Retinal pigment epithelial cell (primary cell): Measurements from ENCODE around the gene SNRNP27.

Experiments
- DNase-seq: peaks from one replicate; pipeline ENCODE4 v3.0.0-alpha.2; 2010; ENCODE audit warnings: low read depth
- H3K4me3 ChIP-seq: 2 replicates; pipeline ENCODE4 v1.5.1; 2011; ENCODE audit warnings: mild to moderate bottlenecking, low read length, control low read depth, moderate library complexity
- TF ChIP-seq, protein P1 (sequence below): conservative IDR thresholded peaks from 2 replicates; pipeline ENCODE4 v1.5.1; 2011; ENCODE audit warnings: low read depth, low read length, control low read depth, inconsistent platforms

SNRNP27 gene

DNA sequence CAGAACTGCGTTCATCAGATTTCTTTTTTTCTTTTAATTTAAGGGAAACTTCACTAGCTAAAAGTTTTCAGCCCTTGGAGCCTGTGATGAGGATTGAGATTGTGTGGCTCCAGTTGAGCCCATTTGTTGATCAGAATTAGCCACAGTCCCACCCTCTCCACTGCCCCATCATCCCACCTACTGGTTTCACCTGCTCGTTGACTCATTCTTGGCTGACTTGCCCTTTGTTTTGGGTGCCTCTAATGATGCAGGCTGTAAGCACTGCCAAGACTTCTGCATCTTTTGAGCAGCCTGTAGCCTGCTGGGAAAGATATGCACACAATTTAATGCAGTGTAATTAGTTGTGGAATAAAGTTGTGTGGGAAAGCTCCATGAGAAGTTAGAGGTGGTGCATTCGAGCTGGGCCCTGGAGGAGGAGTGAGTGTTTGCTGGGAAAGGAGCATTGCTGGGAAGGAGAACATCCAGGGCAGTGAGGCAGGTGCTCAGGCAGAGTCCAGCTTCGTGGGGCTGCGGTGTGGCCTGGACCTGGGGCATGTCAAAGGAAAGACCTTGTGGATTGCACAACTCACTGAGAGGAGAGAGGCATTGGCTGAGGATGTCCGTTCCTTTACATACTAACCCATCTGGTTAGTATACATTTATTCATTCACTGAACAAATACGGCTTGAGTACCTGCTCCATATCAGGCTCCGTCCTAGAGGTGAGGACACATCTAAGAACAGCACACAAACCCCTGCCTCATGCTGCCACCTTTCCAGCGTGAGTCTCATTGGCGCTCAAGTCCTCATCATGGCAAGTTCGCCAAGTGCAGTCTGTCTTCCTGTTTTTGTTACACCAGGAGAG lies 49.5 kb downstream of the SNRNP27 start:
- peak; percentile 17 for DNase-seq
- H3K4me3 ChIP-seq = no peak overlapping the region
- TF ChIP-seq, protein P1, sequence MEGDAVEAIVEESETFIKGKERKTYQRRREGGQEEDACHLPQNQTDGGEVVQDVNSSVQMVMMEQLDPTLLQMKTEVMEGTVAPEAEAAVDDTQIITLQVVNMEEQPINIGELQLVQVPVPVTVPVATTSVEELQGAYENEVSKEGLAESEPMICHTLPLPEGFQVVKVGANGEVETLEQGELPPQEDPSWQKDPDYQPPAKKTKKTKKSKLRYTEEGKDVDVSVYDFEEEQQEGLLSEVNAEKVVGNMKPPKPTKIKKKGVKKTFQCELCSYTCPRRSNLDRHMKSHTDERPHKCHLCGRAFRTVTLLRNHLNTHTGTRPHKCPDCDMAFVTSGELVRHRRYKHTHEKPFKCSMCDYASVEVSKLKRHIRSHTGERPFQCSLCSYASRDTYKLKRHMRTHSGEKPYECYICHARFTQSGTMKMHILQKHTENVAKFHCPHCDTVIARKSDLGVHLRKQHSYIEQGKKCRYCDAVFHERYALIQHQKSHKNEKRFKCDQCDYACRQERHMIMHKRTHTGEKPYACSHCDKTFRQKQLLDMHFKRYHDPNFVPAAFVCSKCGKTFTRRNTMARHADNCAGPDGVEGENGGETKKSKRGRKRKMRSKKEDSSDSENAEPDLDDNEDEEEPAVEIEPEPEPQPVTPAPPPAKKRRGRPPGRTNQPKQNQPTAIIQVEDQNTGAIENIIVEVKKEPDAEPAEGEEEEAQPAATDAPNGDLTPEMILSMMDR = no peak

DNA sequence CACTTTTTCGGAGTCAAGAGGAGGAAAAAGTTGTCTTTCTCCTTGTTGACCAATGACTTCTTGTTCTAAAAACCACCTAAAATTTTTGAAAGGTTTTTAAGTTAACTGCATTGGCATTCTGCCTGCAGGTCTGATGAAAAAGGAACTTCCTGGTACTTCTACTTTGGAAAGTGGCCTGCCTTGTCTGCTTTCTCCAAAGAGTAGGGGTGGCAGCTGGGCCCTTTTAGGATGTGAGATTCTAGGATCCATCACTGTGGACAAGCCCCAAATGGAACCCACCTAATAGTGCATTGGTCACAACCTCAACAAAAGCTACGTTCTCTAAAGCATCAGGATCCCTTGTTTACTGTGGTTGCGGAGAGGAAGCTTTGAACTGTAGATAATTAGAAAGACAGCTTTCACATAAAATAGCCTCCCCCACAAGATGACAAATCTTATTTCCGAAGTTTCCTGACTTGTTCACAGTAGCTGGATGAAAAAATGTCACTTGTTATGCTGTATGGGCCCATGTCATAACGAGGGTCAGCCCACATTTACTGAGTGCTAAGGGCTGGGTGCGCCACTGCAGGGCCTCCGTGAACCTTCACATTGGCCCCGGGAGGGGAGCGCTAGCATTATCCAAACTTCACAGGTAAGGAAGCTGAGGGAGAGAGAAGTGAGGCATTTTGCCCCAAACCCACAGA lies 50.2 kb downstream of the SNRNP27 start:
- H3K4me3 ChIP-seq = no peak overlapping the region
- TF ChIP-seq, protein P1 = no peak
- no peak for DNase-seq

DNA sequence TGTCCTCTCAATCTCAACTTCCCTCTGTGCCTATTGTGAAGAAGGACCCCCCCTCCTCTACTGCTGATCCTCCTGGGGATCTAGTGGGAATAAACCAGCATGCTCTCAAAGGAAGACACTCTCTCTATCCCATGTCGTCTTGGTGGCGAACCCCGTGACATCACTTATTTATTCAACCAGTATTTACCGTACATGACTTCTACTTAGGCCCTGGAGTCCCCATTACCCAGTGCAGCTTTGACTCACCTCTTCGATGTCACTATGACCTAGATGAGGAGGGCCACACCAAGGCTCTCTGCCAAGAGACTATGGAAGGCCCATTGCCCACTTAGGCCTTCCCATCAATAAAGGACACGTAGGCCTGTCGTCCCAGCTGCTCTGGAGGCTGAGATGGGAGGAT lies 51.0 kb downstream of the SNRNP27 start:
- no peak for DNase-seq
- H3K4me3 ChIP-seq = no peak overlapping the region
- TF ChIP-seq, protein P1 = no peak

DNA sequence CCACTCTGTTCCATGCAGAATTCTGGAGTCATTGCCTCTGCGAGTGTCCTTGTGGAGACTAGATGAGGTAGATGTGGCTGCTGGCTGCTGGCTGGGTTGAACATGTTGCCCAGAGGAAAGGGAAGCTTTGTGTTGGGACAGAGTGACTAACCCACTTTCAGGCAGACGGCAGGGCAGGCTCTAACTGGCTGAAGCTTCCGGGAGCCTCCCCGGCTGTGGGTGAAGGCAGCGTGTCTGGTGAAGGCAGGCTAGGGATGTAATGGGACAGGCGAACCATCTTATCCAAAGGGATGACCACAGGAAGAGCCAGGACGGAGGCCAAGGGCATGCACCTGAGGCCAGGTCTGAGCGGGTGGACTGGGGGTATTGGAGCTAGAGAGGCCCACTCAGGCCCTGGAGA lies 51.7 kb downstream of the SNRNP27 start:
- TF ChIP-seq, protein P1 = no peak
- DNase-seq = no peak

DNA sequence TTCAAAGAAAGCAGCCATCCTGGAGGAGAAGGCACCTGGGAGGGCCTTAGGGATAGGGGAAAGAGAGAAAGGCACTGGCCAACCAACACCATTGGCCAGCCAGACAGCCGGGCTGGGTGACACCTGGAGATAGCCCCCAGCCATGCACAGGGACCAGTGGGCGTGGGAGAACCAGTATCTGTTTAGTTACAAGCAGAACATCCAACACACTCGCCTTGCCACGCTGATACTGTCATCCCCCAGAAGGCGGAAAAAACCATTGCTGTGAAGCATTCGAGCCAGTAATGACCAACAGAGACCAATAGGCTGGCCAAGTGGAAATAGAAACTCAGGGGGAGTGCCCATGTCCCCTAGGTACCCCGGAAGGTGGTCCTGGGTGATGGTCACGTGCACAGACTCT lies 52.2 kb downstream of the SNRNP27 start:
- no peak for DNase-seq
- TF ChIP-seq, protein P1 = no peak
- H3K4me3 ChIP-seq = no peak overlapping the region

More for the DNA sequence above, 51.7 kb downstream of the SNRNP27 start:
- H3K4me3 ChIP-seq = no peak overlapping the region

DNA sequence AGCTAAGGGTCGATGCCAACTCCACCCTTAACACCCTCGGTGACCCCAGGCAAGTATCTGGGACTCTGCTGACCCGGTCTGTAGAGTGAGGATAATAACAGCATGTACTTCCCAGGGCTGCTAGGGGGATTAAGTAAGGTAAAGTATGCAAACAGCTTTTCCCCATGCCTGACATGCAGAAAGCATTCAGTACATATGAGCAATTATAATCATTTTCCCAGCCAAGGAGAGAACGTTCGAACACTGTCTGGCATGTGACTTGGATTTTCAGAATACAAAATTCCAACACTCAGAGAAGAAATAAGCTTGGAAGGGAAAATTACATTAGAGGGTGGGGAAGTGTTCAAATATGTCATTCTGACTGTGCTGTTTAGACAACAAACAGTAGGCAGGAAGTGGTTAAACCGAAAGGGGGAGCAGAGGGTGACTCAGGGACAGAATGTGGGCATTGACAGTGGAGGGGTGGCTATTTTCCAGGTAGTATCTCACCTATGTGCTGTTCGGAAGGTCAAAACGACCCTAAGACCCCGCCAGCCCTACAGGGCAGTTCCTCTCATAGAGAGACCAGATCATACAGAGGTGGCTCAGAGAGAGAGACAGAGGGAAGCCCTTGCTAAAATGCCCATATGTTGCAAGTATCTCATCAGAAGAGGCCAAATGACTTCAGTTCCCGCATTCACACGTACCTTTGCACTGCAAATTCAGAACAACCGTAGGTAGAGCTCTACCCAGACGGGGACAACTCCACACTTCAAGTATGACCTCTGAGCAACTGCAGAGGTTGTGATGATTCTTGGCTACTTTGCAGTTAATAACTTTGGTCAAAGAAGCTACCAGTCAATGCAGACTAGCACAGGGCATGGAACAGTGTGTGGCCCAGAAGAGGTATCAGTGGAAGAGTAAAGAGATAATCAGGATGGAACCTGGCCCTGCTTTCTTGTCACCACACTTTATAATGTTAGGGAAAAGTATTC lies 52.9 kb downstream of the SNRNP27 start:
- H3K4me3 ChIP-seq = no peak overlapping the region

More for the DNA sequence above, 52.9 kb downstream of the SNRNP27 start:
- TF ChIP-seq, protein P1 = no peak
- DNase-seq = peak; percentile 96
